NT2/D1 (cell line): ENCODE data around the gene BAZ2B.

Source experiments
- SUZ12 ChIP-seq: IDR thresholded peaks from 2 replicates; pipeline ENCODE4 v1.6.1; 2011; ENCODE audit not compliant: insufficient read length, insufficient read depth; ENCODE audit errors: extremely low read depth
- YY1 ChIP-seq: IDR thresholded peaks from 2 replicates; pipeline ENCODE4 v1.6.1; 2011; ENCODE audit not compliant: insufficient read length, insufficient read depth
- ZNF274 ChIP-seq: IDR thresholded peaks from 2 replicates; pipeline ENCODE4 v1.6.1; 2011; ENCODE audit warnings: mild to moderate bottlenecking, low read depth, low read length

DNA sequence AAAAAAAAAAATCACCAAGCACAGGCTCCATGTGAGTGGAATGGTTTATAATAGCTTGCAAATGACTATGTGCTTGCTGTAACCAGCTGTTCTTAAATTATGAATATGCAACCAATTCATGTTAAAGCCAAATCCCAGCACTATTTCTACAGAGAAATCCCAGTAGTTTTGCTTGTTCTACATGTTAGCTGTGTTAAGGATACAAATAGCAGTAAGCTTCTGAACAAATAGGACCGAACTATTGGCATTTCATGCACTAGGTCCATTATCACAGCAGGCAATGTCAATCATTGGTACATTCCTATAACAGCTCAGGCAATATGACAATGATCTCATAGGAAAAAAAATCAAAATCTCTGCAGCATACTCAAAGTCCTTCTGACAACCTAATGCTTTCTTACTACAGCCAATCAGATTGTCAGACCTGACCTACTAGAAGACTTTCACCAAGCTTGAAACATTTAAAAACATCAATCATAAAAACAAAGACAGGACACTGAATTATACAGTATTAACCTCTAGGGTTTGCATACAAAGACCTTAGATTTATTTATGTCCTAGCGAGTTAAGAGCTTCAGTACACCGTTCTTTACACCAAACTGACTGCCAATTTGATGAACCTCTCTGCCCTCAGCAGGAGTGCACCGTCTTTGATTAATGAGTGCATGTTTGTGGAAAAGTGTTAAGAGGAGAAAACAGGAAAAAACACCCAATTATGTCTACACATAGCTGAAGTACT is 6.4 kb downstream of the BAZ2B start:
- TF ChIP-seq ZNF274, result no peak
- TF ChIP-seq SUZ12, result no peak
- no peak for TF ChIP-seq YY1
